Retina (tissue), 1 donor: Measurements from ENCODE around the gene RPL18.
"Not testable (repeated sequence)": the region's sequence is repeated elsewhere in the genome, so short reads cannot be mapped to it uniquely, and the experiment has no call there.

Experiments used
- DNase-seq: peaks from one replicate; pipeline ENCODE4 v3.0.0-alpha.2; 2016

RPL18 gene

DNA sequence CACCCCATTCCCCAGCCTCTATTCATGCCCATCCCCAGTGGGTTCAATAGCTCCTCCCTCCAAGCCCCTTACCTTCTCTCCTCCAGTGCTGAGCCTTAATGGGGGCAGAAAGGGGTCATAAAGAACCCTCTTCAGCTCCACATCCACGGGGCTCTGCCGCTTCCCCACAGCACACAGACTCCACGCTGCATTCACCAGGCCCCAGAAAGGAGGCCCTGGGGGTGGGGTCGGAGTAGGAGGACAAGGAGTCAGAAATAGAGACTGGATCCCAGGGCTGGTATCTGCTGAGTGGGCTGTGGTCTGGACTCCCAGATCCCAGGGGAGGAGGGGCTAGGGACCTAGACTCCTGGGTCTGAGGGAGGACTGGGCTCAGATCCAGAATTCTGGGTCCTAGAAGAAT lies 25.4 kb upstream of the RPL18 start:
- no peak for DNase-seq

DNA sequence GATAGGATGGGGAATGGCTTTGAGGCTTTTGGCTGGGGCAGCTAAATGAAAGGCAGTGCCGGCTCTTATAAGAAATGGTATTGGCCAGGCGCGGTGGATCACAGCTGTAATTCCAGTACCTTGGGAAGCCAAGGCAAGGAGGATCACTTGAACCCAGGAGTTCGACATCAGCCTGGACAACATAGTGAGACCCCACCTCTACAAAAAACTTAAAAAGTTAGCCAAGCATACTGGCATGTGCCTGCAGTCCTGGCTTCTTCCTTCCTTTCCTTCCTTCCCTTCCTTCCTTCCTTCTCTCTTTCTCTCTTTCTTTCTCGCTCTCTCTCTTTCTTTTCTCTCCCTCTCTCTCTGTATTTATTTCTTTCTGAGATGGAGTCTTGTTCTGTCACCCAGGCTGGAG lies 23.9 kb upstream of the RPL18 start:
- no peak for DNase-seq

DNA sequence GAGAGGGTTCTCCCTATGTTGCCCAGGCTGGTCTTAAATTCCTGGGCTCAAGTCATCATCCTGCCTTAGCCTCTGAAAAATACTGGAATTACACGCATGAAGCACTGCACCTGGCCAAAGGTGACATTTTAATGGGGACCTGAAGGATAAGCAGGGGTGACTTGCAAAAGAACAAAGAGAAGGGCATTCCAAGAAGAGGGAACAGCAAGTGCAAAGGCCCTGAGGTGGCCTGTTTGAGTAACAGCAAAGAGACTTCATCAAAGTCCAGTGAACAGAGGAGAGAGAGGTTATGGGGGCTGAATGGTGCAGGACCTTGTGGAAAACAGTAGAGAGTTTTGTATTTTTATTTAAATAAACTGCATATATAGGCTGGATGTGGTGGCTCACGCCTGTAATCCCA lies 22.9 kb upstream of the RPL18 start:
- DNase-seq = no peak

DNA sequence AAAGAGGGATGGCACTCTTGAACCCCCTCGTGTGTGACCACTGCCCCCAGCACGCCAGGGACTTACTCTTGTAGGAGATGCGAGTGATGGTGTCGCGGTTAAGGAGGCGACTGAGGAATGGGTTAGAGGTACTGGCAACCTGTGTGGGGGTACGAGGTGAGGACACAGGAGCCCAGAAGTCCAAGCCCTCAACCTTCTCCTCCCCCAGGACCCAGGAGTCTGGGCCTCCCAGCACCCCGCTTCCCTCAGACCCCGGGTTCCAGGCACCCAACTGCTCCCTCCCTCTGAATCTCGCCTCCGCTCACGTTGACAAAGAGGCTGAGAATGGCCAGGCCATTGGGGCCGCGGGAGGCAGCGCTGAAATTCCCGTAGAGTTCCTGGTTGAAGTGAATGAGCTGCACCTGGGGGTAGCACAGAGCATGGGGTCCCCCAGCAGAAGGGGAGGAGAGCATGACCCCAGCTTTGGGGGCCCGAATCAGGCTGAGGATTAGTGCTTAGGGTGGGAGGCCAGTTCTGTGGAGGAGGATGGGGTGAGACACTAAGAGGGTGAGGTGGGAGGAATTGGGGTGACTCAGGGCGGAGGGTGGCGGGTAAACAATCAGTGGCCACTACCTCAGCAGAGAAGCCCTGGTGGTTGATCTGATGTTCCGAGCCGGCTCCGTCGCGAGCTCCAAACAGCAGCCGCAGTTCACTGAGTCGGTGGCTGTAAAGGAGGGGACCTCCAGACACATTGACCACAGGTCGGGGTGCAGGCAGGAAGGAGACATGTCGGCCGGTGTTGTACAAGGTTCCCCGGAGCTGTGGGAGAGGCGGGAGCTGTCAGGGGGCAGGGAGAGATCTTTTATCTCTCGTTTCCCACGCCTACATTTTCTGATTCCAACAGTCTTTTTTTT lies 20.8 kb upstream of the RPL18 start:
- no peak for DNase-seq

DNA sequence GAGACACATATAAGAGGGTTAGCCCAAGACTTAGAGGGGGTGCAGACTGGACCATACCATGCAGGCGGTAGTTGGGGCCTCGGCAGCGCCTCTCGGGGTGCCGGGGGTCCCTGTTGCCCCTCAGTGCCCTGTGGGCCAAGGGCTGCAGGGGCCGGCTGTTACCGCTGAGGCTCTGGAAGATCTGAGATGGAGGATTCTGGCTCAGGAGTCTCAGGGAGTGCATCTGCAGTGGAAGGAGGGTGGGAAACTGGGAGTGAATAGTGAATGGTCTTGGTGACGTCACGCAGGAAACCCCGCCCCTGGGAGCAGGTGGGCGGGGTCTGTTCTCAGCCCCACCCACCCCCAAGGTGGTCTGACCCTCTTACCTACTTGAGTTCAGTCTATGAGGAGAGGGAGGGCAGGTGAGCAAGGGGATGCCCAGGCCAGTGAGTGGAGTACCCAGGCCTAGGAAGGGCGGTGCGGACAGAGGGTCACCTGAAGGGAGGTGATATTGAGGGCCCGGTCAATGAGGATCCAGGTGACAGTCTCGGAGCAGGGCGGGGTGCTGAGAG lies 19.9 kb upstream of the RPL18 start:
- DNase-seq = no peak

DNA sequence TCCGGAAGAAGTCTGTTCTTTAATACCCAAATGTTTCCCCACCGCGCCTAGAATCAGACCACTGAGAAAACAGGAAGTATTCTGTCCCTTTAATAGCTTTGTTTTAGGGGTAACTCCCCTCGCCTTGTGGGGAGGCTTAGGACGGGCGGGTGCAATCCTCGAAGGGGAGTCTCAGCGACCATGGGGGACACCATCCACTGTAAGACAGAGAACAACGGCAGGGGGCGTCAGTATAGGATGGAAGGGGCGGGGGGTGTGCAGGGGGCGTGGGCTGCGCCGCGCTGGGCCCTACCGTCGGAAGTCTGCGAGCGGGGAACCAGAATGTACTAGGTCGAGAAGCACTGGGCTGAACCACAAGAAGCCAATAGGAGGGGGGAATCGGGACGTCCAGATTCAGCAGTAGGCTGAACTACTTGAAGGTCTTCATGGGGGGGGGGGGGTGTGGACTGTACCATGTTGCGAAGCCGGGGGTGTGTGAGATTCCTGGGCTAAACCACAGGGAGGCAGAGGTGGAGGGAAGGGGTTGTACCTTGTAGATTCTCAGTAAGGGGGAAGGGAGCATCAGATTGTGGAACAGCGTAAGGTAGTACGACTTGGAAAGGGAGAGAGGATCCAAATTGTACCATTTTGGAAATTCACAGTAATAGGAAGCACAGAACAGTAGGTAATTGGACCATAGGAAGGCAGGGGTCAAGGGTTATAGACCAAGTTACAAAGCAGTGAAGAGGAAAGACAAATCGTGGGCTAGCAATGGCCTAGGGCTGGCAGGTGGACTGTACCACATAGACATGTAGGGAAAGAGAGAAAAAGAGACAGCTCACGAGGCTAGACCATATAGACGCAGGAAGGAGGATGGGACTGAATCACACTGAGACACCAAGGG lies 19.2 kb upstream of the RPL18 start:
- peak; percentile 88 for DNase-seq

DNA sequence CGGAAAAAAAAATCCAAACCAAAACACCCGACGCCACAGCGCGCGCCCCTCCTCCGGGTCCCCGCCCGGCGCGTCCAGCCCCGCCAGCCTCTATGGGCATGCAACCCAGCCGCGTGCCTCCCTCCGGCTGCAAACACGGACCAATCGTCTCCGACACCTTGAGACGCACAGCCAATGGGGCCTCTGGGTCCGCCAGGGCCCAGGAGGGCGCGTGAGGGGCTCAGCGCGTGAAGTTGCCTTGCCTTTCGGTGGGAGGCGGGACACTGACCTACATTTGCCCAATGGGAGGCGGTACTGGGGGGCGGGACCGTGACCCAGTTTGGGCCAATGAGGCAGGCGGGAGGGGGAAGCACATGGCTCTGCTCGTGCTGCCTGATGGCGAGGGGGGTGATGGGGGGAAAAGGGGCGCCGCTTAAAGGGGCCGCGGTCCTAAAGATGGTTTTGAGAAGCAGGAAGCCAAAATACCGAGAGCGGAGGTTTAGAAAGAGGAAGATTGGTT lies 18.5 kb upstream of the RPL18 start:
- DNase-seq = peak; percentile 97

DNA sequence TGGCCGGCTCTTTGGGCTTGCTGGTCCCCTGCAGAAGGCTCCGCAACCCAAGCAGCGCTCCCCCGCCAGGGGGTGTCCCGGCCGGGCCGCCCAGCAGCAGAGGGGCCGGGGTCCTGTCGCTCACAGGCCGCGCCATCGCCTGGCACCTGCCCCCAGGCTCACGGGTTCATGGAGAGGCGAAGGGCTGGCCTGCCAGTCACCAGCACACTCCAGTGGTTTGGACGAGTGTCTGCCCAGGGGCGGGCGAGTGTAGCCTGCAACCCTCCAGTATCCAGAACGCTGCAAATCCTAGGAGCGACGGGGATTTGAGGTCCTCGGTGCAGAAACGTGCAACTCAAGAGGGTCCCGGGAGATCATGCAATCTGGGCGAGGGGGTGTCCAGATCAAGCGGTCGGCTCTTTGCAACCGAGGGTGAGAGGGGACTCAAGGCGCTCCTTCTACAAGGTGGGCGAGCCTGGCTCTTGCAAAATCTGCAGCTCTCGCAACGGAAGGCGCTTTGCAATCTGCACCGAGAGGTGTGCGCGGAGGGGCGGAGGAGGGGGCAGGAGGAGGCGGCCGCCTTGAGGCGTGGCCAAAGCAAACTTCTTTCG lies 18.0 kb upstream of the RPL18 start, which contains the start of gene DBP:
TSS of gene DBP (minus strand) at position 521 of the 590 bp plus-strand sequence. CDS start at position 136, 385 bp downstream.
- DNase-seq = no peak

DNA sequence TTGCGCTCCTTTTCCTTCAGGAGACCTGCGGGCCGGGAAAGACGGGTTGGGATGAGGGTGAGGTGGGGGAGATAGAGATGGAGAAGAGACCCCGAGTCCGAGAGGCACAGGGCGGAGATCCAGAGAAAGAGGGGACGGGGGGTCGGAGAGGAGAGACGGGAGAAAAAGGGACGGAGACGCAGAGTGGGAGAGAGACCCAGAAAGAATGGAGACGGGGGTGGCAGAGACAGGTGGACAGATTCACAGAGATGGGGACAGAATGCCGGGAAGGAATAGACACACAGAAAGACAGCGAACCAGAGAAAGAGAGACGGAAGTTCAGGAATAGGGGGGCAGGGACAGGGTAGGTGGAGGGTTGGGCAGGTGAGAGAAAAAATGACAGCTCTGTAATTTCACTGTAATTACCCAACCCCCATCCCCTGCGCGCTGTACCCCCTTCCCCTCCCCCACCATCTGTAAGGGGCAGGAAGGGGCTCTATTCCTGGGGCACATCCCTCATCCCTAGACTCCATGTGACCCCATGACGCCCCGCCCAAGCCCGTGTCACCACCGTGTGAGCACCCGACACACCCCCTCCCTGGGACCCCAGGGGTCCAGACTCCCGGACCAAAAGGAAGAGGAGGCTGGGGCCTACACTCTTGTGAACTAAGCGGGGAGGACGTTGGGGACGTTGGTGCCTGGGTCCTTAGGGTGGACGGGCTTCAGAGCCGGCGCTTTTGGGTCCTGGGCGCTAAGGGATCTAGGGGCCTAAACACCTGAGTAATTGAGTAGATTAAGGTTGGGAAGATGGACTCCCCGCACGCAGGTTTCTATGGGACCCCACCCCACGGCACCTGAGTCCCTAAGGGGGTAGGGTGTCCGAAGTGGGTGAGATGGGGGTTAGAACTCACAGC lies 17.2 kb upstream of the RPL18 start:
- DNase-seq = no peak

DNA sequence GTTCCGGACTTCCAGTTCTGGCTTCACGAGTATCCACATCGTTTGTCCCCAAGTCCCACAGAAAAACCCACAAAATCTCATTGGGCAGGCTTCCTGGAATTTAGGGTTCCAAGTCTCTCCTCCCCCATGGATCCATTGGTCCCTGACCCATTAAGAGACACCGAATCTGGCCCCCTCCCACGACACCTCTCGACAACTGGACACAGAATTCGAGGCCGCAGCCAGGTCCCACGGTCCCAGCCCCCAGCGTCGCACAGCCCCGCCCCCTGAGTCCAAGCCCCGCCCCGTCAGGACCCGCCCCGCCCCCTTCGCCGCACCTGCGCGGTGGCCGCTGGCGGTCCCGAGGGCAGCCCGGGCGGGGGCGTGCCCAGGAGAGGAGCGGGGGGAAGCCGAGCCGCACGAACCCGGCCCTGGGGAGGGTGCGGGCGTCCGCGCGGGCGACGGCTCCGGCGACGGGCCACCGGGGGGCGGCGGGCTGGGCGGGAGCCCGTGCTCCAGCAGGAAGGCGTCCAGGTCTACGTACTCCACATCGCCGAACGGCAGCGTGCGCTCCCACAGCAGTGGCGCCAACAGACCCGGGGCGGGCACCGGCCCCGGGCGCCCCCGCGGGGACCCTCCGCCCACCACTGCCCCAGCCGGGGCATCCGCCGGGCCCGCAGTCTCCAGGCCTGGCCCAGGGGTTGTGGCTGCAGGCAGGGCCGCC lies 16.4 kb upstream of the RPL18 start:
- DNase-seq = peak; percentile 60

DNA sequence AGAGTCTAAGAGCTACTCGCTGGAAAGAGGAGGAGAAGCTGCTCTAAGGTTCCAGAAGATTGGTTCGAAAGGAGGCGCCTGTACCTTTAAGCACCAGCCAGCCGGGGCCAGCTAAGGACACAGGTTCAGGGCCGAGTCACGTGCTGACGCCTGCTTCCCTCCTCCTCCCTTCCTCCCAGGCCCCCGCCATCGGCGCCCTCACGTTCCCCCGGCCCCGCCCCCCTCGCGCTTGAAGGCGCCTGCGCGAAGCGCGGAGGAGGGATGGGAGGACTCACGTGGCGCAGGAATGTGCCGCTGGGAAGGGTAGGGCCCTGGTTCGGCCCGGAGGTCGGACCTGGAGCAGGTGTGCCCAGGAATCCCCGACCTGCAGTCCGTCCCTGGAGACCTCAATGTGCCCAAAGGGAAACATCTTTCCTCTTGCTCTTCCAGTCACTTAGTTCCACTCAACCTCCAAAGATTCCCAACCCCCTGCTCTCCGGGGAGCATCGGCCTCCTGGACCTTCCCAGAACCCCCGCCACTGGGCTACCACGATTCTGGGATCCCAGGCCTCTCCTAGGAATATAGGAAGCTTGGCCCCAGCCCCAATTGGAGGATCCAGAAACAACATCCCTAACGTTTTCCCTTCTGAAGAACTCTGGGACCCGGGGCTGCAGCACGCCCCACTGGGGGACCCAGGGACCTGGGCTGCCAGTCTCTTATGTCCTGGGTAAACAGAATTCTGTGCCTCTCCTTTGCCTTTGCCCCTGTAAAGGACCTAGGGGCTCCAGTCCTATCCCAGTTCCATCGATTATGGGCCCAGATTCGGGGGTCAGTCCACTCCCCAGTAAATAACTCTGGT lies 15.7 kb upstream of the RPL18 start:
- DNase-seq = peak; percentile 92

DNA sequence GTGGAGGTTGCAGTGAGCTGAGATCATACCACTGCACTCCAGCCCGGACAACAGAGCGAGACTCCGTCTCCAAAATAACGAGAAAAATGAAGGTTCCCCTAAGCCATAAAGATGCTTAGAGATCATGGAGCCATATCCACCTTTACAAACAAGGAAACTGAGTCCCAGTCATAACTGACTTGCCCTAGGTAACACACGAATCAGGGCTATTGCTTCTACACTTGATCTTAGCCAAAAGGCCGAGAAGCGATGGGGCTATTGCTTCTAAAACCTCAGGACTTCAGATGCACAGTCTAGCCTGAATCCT lies 15.0 kb upstream of the RPL18 start:
- DNase-seq = no peak

DNA sequence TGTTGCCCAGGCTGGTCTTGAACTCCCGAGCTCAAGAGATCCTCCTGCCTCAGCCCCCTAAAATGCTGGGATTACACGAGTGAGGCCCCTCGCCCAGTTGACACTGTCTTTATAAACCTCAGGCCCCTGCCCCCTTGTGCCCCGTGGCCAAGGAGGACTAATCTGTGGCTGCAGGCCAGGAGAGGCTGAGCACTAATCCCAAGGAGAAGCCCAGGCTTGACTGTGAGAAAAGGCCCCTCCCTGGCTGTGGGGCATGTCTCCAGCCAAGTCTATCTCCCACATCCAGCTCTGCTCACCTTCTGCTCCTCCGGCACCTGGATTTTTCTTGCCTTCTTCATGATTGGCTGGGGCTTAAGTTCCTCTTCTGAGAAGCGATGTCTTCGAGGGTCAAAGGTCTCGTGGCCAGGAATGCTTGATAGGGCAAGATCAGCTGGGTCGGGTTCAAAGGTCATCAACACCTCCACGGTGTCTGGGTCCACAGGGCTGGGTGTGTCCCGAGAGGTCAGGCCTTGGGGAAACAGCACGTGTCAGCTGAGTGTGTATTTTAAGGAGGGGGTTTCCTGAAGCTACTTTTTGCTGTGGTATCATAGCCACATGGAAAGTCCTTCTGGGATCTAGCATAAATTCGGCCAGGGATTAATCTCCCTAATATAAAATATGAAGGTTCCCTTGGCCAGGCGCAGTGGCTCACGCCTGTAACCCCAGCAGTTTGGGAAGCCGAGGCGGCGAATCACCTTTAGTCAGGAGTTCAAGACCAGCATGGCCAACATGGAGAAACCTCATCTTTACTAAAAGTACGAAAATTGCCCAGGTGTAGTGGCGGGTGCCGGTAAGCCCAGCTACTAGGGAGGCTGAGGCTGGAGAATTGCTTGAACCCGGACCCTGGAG lies 14.4 kb upstream of the RPL18 start:
- DNase-seq = no peak

DNA sequence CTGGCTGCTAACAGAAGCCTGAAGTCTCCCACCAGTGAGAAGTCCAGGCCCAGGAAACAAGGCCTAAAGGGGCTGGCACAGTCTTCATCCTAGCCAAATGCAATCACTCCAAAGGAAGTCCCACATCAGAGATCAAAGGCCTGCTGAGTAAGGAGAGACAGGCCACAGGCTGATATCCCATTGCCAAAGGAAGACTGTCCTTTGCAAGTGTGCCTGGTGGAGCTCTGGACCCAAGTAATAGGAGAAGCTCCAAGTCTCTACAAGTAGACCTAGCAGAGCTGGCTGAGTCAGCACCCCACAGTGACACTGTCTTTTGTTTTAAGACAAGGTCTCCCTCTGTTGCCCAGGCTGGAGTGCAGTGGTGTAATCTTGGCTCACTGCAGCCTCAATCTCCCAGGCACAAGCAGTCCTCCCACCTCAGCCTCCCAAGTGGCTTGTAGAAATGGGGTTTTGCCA lies 13.7 kb upstream of the RPL18 start:
- no peak for DNase-seq

DNA sequence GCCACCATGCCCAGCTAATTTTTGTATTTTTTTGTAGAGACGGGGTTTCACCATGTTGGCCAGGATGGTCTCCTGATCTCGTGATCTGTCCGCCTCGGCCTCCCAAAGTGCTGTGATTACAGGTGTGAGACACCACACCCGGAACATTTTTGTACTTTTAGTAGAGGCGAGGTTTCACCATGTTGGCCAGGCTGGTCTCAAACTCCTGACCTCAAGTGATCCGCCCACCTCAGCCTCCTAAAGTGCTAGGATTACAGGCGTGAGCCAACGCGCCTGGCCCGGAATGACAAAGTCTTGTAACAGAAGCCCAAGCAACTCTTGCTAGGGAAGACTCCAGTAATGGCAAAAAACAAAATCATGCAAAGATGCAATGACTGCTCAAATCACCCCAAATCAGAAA lies 13.3 kb upstream of the RPL18 start:
- DNase-seq = not testable (repeated sequence)

DNA sequence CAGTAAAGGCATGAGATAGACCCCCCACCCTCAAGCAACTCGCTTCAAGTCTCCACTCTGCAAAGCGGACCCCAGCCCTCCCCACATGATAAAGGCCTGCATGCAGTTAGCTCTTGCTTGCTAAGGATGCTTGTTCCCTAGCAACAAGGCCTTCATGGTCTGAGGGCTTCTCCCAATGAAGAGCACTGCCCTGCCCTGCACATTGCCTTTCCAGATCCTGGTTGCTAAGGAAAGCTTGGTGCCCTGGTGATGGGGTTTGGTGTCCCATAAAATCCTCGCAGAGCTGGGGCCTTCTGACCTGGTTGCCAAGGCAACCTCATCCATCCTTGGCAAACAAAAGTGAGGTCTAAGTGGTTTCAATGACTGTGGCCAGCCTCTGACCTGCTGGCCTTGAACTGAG lies 12.2 kb upstream of the RPL18 start:
- DNase-seq = no peak

DNA sequence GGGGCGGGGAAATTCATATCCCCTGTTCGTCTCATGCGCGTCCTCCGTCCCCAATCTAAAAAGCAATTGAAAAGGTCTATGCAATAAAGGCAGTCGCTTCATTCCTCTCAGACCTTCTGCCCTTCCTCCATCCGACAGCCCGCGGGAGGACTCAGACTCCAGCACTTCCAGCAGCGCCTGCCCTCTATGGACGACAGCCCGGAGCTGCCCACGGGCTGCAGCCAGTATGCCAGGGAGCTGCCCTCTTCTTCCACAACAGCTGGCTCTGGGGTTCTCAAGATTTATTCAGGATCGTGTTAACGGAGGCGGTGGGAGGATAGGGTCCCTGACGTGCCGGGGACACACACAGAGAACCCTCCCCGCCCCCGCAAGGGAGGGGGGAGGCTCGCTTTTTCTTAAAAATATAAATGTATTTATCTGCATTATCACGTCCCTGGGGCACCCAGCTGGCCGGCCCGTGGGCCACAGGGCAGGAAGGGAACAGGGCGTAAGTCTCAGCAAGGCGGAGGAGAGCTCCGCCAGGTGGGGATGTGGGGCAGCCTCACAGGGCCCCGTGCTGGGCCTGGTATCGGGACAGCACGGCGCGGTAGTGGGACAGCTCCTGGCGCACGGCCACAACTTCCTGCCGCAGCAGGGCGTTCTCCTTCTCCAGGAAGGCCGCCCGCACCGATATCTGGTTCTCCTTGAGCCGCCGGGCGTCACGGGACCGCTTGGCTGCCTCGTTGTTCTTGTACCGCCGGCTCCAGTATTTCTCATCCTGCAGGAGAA lies 11.5 kb upstream of the RPL18 start:
- peak; percentile 47 for DNase-seq

DNA sequence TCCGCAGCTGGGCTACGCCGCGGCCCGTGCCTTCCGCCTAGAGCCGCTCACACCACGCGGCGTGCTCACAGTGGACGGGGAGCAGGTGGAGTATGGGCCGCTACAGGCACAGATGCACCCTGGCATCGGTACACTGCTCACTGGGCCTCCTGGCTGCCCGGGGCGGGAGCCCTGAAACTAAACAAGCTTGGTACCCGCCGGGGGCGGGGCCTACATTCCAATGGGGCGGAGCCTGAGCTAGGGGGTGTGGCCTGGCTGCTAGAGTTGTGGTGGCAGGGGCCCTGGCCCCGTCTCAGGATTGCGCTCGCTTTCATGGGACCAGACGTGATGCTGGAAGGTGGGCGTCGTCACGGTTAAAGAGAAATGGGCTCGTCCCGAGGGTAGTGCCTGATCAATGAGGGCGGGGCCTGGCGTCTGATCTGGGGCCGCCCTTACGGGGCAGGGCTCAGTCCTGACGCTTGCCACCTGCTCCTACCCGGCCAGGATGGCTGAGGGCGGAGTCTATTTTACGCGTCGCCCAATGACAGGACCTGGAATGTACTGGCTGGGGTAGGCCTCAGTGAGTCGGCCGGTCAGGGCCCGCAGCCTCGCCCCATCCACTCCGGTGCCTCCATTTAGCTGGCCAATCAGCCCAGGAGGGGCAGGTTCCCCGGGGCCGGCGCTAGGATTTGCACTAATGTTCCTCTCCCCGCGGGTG lies 10.8 kb upstream of the RPL18 start:
- peak; percentile 57 for DNase-seq
